Measurements from ENCODE around the gene SLC9A9. TPM values are rescaled to one million over a fixed set of nuclear protein-coding genes. Genes with fewer than 3 reads are reported as not detected.
"Not testable (repeated sequence)": the region's sequence is repeated elsewhere in the genome, so short reads cannot be mapped to it uniquely, and the experiment has no call there.

SLC9A9 gene
- total and polyA plus RNA-seq, 7 donors: 1.3 to 5.4 (median 2.9) TPM

- ATAC-seq: peak in 1 of 4 donors; percentile 64
- Histone ChIP-seq H3K27ac (no peak overlapping the region), H3K9me3 (no peaks in the 10 kb centered on the region), H3K4me1 (no peaks in the 10 kb centered on the region), H3K4me3 (no peak overlapping the region), H3K27me3 (ENCODE audit: insufficient read depth in 3 of 3, low read length in 2 of 3) (no peaks in the 10 kb centered on the region), H3K36me3 (ENCODE audit: insufficient read depth in 1 of 2, low read depth in 1 of 2) (no peaks in the 10 kb centered on the region)
- no peak for TF ChIP-seq CTCF (IDR thresholded peaks at IDR 0.05)
- intact Hi-C loops (cut with DNase I): no loop called here
- DNase-seq: peak; percentile 35 to 64
- 15 to 26% (median 23%) methylated on average over 5 of the region's 5 CpGs for WGBS, 3 donors
These were observed 319.2 kb downstream of the SLC9A9 start for GRCh38 chr3:143529018-143529478.

GRCh38 chr3:143526011-143526545 is 322.2 kb downstream of the SLC9A9 start:
- Histone ChIP-seq H3K4me3 (no peak overlapping the region), H3K9me3 (no peaks in the 10 kb centered on the region), H3K4me1 (no peaks in the 10 kb centered on the region), H3K27ac (no peak overlapping the region), H3K27me3 (ENCODE audit: insufficient read depth in 3 of 3, low read length in 2 of 3) (no peaks in the 10 kb centered on the region), H3K36me3 (ENCODE audit: insufficient read depth in 1 of 2, low read depth in 1 of 2) (no peaks in the 10 kb centered on the region)
- intact Hi-C loops (cut with DNase I): no loop called here
- DNase-seq (no peak), ATAC-seq (no peak)
- no peak for TF ChIP-seq CTCF (IDR thresholded peaks at IDR 0.05)
- 50 to 74% (median 59%) methylated on average over 1 of the region's 1 CpG for WGBS, 3 donors

- Histone ChIP-seq H3K4me3 (no peak overlapping the region), H3K4me1 (no peaks in the 10 kb centered on the region), H3K36me3 (ENCODE audit: insufficient read depth in 1 of 2, low read depth in 1 of 2) (no peaks in the 10 kb centered on the region), H3K27me3 (ENCODE audit: insufficient read depth in 3 of 3, low read length in 2 of 3) (no peaks in the 10 kb centered on the region), H3K9me3 (no peaks in the 10 kb centered on the region), H3K27ac (no peak overlapping the region)
- DNase-seq (no peak), ATAC-seq (peak in 3 of 4 donors; percentile 43 to 80 (median 65))
- TF ChIP-seq CTCF (IDR thresholded peaks at IDR 0.05): no peak
- intact Hi-C loops (cut with DNase I): no loop called here
- 84 to 99% (median 92%) methylated on average over 2 of the region's 2 CpGs for WGBS, 3 donors
These were observed 322.9 kb downstream of the SLC9A9 start for GRCh38 chr3:143525408-143525807.

GRCh38 chr3:143521803-143522202 is 326.5 kb downstream of the SLC9A9 start:
- TF ChIP-seq CTCF (IDR thresholded peaks at IDR 0.05): no peak
- 53 to 74% (median 62%) methylated on average over 2 of the region's 2 CpGs for WGBS, 3 donors

GRCh38 chr3:143517131-143517530 is 331.1 kb downstream of the SLC9A9 start:
- intact Hi-C loops (cut with DNase I): not testable (repeated sequence)
- 54 to 61% (median 61%) methylated on average over 8 of the region's 8 CpGs for WGBS, 3 donors

More at GRCh38 chr3:143521803-143522202, 326.5 kb downstream of the SLC9A9 start:
- H3K9me3 ChIP-seq: no peaks in the 10 kb centered on the region
- H3K4me3 ChIP-seq: no peak overlapping the region
- H3K4me1 ChIP-seq: no peaks in the 10 kb centered on the region
- no peaks in the 10 kb centered on the region for H3K27me3 ChIP-seq (ENCODE audit: insufficient read depth in 3 of 3, low read length in 2 of 3)
- DNase-seq: no peak
- H3K36me3 ChIP-seq (ENCODE audit: insufficient read depth in 1 of 2, low read depth in 1 of 2): no peaks in the 10 kb centered on the region
- ATAC-seq: no peak
- intact Hi-C loops (cut with DNase I): no loop called here
- H3K27ac ChIP-seq: no peak overlapping the region

More at GRCh38 chr3:143517131-143517530, 331.1 kb downstream of the SLC9A9 start:
- H3K9me3 ChIP-seq; H3K4me1 ChIP-seq; H3K27ac ChIP-seq; DNase-seq; H3K27me3 ChIP-seq (ENCODE audit: insufficient read depth in 3 of 3, low read length in 2 of 3); H3K36me3 ChIP-seq (ENCODE audit: insufficient read depth in 1 of 2, low read depth in 1 of 2); ATAC-seq; H3K4me3 ChIP-seq: not testable (repeated sequence)

Measured in psoas muscle (tissue), 8 donors.